GM21825 (cell line): Measurements from ENCODE around the gene WDR81.
A peak's percentile ranks its signal among the peaks of the same experiment; 100 is the strongest.
"Not testable (repeated sequence)": the region's sequence is repeated elsewhere in the genome, so short reads cannot be mapped to it uniquely, and the experiment has no call there.

Experiments used
- ATAC-seq: cut with Tn5 transposase; IDR thresholded peaks from one replicate; pipeline ENCODE4 v1.9.1; 2021; ENCODE audit warnings: mild to moderate bottlenecking, moderate library complexity; ENCODE audit not compliant: unreplicated experiment

The WDR81 gene

GRCh38 chr17:1753767-1754429 is 29.4 kb downstream of the WDR81 start:
- ATAC-seq = no peak

GRCh38 chr17:1754430-1755112 is 30.1 kb downstream of the WDR81 start:
- no peak for ATAC-seq

GRCh38 chr17:1755252-1755826 is 30.8 kb downstream of the WDR81 start:
- no peak for ATAC-seq

- no peak for ATAC-seq
These were observed 31.3 kb downstream of the WDR81 start for GRCh38 chr17:1755827-1756262.

GRCh38 chr17:1758807-1759206 is 34.3 kb downstream of the WDR81 start:
- no peak for ATAC-seq

GRCh38 chr17:1759529-1759928 is 35.0 kb downstream of the WDR81 start:
- ATAC-seq = no peak

- no peak for ATAC-seq
These were observed 37.9 kb downstream of the WDR81 start for GRCh38 chr17:1762233-1762900.

- no peak for ATAC-seq
These were observed 38.7 kb downstream of the WDR81 start for GRCh38 chr17:1762901-1763898.

- peak; percentile 67 for ATAC-seq
These were observed 39.8 kb downstream of the WDR81 start for GRCh38 chr17:1764284-1764683.

GRCh38 chr17:1764705-1765104 is 40.2 kb downstream of the WDR81 start:
- not testable (repeated sequence) for ATAC-seq

GRCh38 chr17:1765576-1765975 is 41.1 kb downstream of the WDR81 start:
- no peak for ATAC-seq

GRCh38 chr17:1766382-1767135 is 42.1 kb downstream of the WDR81 start:
- ATAC-seq = no peak

GRCh38 chr17:1767358-1767757 is 42.9 kb downstream of the WDR81 start:
- ATAC-seq = no peak

GRCh38 chr17:1769822-1770477 is 45.4 kb downstream of the WDR81 start:
- ATAC-seq = no peak

GRCh38 chr17:1773000-1773695 is 48.6 kb downstream of the WDR81 start:
- not testable (repeated sequence) for ATAC-seq

- ATAC-seq = no peak
These were observed 49.2 kb downstream of the WDR81 start for GRCh38 chr17:1773696-1774181.

GRCh38 chr17:1774390-1775176 is 50.1 kb downstream of the WDR81 start:
- ATAC-seq = no peak

- ATAC-seq = no peak
These were observed 51.8 kb downstream of the WDR81 start for GRCh38 chr17:1776328-1776727.
